Neuronal stem cell (in vitro differentiated cells): ENCODE results near the gene VIP.

Experiments used
- DNase-seq: peaks from one replicate; pipeline ENCODE4 v3.0.0-alpha.2; 2013; ENCODE audit warnings: low spot score
- H2AFZ ChIP-seq: one replicate; pipeline ENCODE4 v1.6.1; 2013; ENCODE audit warnings: mild to moderate bottlenecking, low read length, inconsistent platforms
- H2AK5ac ChIP-seq: 2 replicates; pipeline ENCODE4 v1.6.1; 2013; ENCODE audit warnings: low read depth, mild to moderate bottlenecking, inconsistent platforms, low read length, moderate library complexity, mixed read lengths
- H2BK120ac ChIP-seq: 2 replicates; pipeline ENCODE4 v1.6.1; 2013; ENCODE audit warnings: low read depth, mild to moderate bottlenecking, inconsistent platforms, low read length, moderate library complexity, mixed read lengths
- H2BK12ac ChIP-seq: one replicate; pipeline ENCODE4 v1.6.1; 2013; ENCODE audit warnings: low read length, inconsistent platforms
- H2BK15ac ChIP-seq: 2 replicates; pipeline ENCODE4 v1.6.1; 2013; ENCODE audit warnings: mild to moderate bottlenecking, low read length, inconsistent platforms, mixed read lengths
- H2BK5ac ChIP-seq: one replicate; pipeline ENCODE4 v1.6.1; 2013; ENCODE audit warnings: inconsistent platforms, mild to moderate bottlenecking, low read length, moderate library complexity
- H3K14ac ChIP-seq: one replicate; pipeline ENCODE4 v1.6.1; 2013; ENCODE audit warnings: low read length, inconsistent platforms
- H3K18ac ChIP-seq: 2 replicates; pipeline ENCODE4 v1.6.1; 2013; ENCODE audit warnings: low read length, inconsistent platforms
- H3K23ac ChIP-seq: 2 replicates; pipeline ENCODE4 v1.6.1; 2013; ENCODE audit warnings: low read depth, mild to moderate bottlenecking, mixed read lengths, low read length, inconsistent platforms; ENCODE audit not compliant: poor library complexity
- H3K27ac ChIP-seq: replicated peaks from 3 replicates; pipeline ENCODE4 v1.5.1; 2013; ENCODE audit warnings: low read length, inconsistent platforms
- H3K27me3 ChIP-seq, 3 experiments: 2 replicates each; pipeline ENCODE4 v1.6.1; 2013; ENCODE audit warnings: low read length in 3 of 3, mild to moderate bottlenecking in 2 of 3, inconsistent platforms in 1 of 3, low read depth in 1 of 3, mixed read lengths in 1 of 3, moderate library complexity in 1 of 3; ENCODE audit not compliant: control insufficient read depth in 3 of 3, insufficient read depth in 3 of 3
- H3K36me3 ChIP-seq, 2 donors: replicated peaks in 1 of 2; 2 replicates each; pipeline ENCODE4 v1.6.1; 2013; ENCODE audit warnings: low read length in 2 of 2; ENCODE audit not compliant: control insufficient read depth in 2 of 2, insufficient read depth in 2 of 2
- H3K4ac ChIP-seq: 2 replicates; pipeline ENCODE4 v1.6.1; 2013; ENCODE audit warnings: inconsistent platforms, mild to moderate bottlenecking, low read length, moderate library complexity
- H3K4me1 ChIP-seq, 2 donors: 1 replicate in 1 of 2; 2 replicates in 1 of 2; pipeline ENCODE4 v1.6.1; 2013; ENCODE audit warnings: low read length in 2 of 2, low read depth in 1 of 2; ENCODE audit not compliant: control insufficient read depth in 2 of 2, insufficient read depth in 1 of 2
- H3K4me2 ChIP-seq: one replicate; pipeline ENCODE4 v1.6.1; 2013; ENCODE audit warnings: mild to moderate bottlenecking, low read length, inconsistent platforms; ENCODE audit not compliant: insufficient read depth, poor library complexity, severe bottlenecking
- H3K4me3 ChIP-seq, 2 donors: 2 replicates each; pipeline ENCODE4 v1.5.1; 2013; ENCODE audit warnings: low read length in 2 of 2, mild to moderate bottlenecking in 2 of 2, inconsistent platforms in 1 of 2, moderate library complexity in 1 of 2
- H3K79me1 ChIP-seq: one replicate; pipeline ENCODE4 v1.6.1; 2013; ENCODE audit warnings: low read depth, mild to moderate bottlenecking, inconsistent platforms, low read length, moderate library complexity
- H3K9ac ChIP-seq: one replicate; pipeline ENCODE4 v1.6.1; 2013; ENCODE audit warnings: mild to moderate bottlenecking, low read depth, low read length, inconsistent platforms; ENCODE audit not compliant: poor library complexity
- H3K9me3 ChIP-seq, 2 donors: replicated peaks in 1 of 2; 2 replicates each; pipeline versions ENCODE3 to v1.6.1; 2013; ENCODE audit warnings: low read length in 2 of 2, mild to moderate bottlenecking in 2 of 2, inconsistent platforms in 1 of 2, low read depth in 1 of 2, mixed read lengths in 1 of 2, moderate library complexity in 1 of 2; ENCODE audit not compliant: control insufficient read depth in 2 of 2, insufficient read depth in 1 of 2
- H4K8ac ChIP-seq: one replicate; pipeline ENCODE4 v1.6.1; 2013; ENCODE audit warnings: low read depth, mild to moderate bottlenecking, inconsistent platforms, low read length, moderate library complexity
- H4K91ac ChIP-seq: one replicate; pipeline ENCODE4 v1.6.1; 2013; ENCODE audit warnings: low read length, low read depth, mild to moderate bottlenecking, inconsistent platforms; ENCODE audit not compliant: poor library complexity
- WGBS, 2 donors: extraction: QIAGEN DNeasy Blood & Tissue Kit; methylation state at CpG; one replicate each; pipeline ENCODE4 v1.1.7; 2013; ENCODE audit warnings: missing lambda C conversion rate in 2 of 2, mixed read lengths in 1 of 2; ENCODE audit not compliant: insufficient read length in 2 of 2, insufficient replicate concordance in 1 of 2; ENCODE audit errors: extremely low coverage in 2 of 2; 5-methylcytosine and 5-hydroxymethylcytosine counted together

The VIP gene

GRCh38 chr6:152771061-152771687, 20.6 kb downstream of the VIP start:
- no peak overlapping the region for H4K91ac ChIP-seq
- WGBS, 2 donors: no CpG with 5 or more reads among the region's 5 CpGs
- H3K79me1 ChIP-seq: no peaks in the 10 kb centered on the region
- H3K9me3 ChIP-seq: no peaks in the 10 kb centered on the region
- H3K14ac ChIP-seq: no peak overlapping the region
- no peak overlapping the region for H2BK12ac ChIP-seq
- no peak overlapping the region for H2AK5ac ChIP-seq
- no peak overlapping the region for H3K4me2 ChIP-seq
- no peak overlapping the region for H3K18ac ChIP-seq
- no peak overlapping the region for H3K4ac ChIP-seq
- H3K23ac ChIP-seq: no peak overlapping the region
- no peaks in the 10 kb centered on the region for H3K4me1 ChIP-seq
- no peaks in the 10 kb centered on the region for H3K27me3 ChIP-seq
- no peak overlapping the region for H2AFZ ChIP-seq
- H4K8ac ChIP-seq: no peak overlapping the region
- no peak overlapping the region for H3K4me3 ChIP-seq
- no peak overlapping the region for H3K9ac ChIP-seq
- no peak overlapping the region for H2BK5ac ChIP-seq
- H3K27ac ChIP-seq: no peak overlapping the region
- no peak overlapping the region for H2BK15ac ChIP-seq
- no peak overlapping the region for H2BK120ac ChIP-seq
- no peak for DNase-seq
- no peaks in the 10 kb centered on the region for H3K36me3 ChIP-seq

GRCh38 chr6:152775428-152775827, 24.8 kb downstream of the VIP start:
- no peak overlapping the region for H3K23ac ChIP-seq
- no peak overlapping the region for H2BK15ac ChIP-seq
- no peak overlapping the region for H3K18ac ChIP-seq
- H2BK120ac ChIP-seq: no peak overlapping the region
- DNase-seq: no peak
- no peaks in the 10 kb centered on the region for H3K36me3 ChIP-seq
- no peak overlapping the region for H3K4me3 ChIP-seq
- no peaks in the 10 kb centered on the region for H3K4me1 ChIP-seq
- H2BK12ac ChIP-seq: no peak overlapping the region
- no peak overlapping the region for H3K27ac ChIP-seq
- H3K9me3 ChIP-seq: no peaks in the 10 kb centered on the region
- no peak overlapping the region for H2BK5ac ChIP-seq
- H4K91ac ChIP-seq: no peak overlapping the region
- no peak overlapping the region for H3K14ac ChIP-seq
- no peak overlapping the region for H3K4ac ChIP-seq
- no peak overlapping the region for H2AFZ ChIP-seq
- H3K9ac ChIP-seq: no peak overlapping the region
- H3K27me3 ChIP-seq: no peaks in the 10 kb centered on the region
- H2AK5ac ChIP-seq: no peak overlapping the region
- no peak overlapping the region for H4K8ac ChIP-seq
- no peaks in the 10 kb centered on the region for H3K79me1 ChIP-seq
- no peak overlapping the region for H3K4me2 ChIP-seq

- Histone ChIP-seq H3K4me2 (no peak overlapping the region), H2BK5ac (no peak overlapping the region), H4K8ac (no peak overlapping the region), H3K9ac (no peak overlapping the region), H3K9me3 (peaks cover 0 to 3% of the 10 kb centered on the region in 2 donors), H3K36me3 (no peaks in the 10 kb centered on the region), H3K27ac (no peak overlapping the region), H3K23ac (no peak overlapping the region), H3K4ac (no peak overlapping the region), H3K4me3 (no peak overlapping the region), H2BK12ac (no peak overlapping the region), H2AK5ac (no peak overlapping the region), H3K4me1 (no peaks in the 10 kb centered on the region), H3K18ac (no peak overlapping the region), H3K14ac (no peak overlapping the region), H2BK120ac (no peak overlapping the region), H3K27me3 (no peaks in the 10 kb centered on the region), H2AFZ (no peak overlapping the region), H3K79me1 (no peaks in the 10 kb centered on the region), H4K91ac (no peak overlapping the region), H2BK15ac (no peak overlapping the region)
- no peak for DNase-seq
- WGBS, 2 donors: no CpG with 5 or more reads among the region's 3 CpGs
Observed at GRCh38 chr6:152776833-152777232, 26.2 kb downstream of the VIP start.

GRCh38 chr6:152783217-152783878, 32.8 kb downstream of the VIP start:
- Histone ChIP-seq H3K18ac (no peak overlapping the region), H3K4me2 (no peak overlapping the region), H3K27ac (no peak overlapping the region), H3K79me1 (no peaks in the 10 kb centered on the region), H3K14ac (no peak overlapping the region), H2BK12ac (no peak overlapping the region), H3K4ac (no peak overlapping the region), H4K8ac (no peak overlapping the region), H3K9me3 (peaks cover 0 to 3% of the 10 kb centered on the region in 2 donors), H2BK5ac (no peak overlapping the region), H3K4me3 (no peak overlapping the region), H3K9ac (no peak overlapping the region), H2AFZ (no peak overlapping the region), H2BK15ac (no peak overlapping the region), H3K23ac (no peak overlapping the region), H3K4me1 (no peaks in the 10 kb centered on the region), H3K36me3 (no peaks in the 10 kb centered on the region), H2BK120ac (no peak overlapping the region), H4K91ac (no peak overlapping the region), H3K27me3 (no peaks in the 10 kb centered on the region), H2AK5ac (no peak overlapping the region)
- no CpG with 5 or more reads among the region's 9 CpGs for WGBS, 2 donors
- DNase-seq: no peak
